ENCODE data around the gene TIMM13. TPM values are rescaled to one million over a fixed set of nuclear protein-coding genes. Genes with fewer than 3 reads are reported as not detected.

TIMM13 gene
- total RNA-seq, 1 donor from 2014 or later = 117 TPM

DNA sequence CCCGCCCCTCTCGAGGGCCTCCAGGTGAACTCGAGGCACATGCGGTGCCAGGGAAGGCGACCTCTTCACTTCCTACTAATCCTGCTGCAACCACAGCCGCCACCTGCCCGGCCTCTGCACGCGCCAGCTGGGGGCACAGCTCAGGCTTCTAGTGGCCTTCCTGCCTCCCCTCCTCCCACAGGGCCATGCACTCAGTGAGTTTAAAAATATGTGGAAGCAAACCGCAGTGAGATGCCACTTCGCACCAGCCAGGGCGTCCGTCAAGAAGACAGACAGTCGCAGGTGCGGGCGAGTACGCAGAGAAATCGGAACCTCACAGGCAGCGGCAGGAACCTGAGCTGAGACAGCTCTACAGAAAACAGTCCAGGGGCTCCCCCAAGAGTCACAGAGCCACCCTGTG lies 19.0 kb upstream of the TIMM13 start:
- TF ChIP-seq, protein P1, sequence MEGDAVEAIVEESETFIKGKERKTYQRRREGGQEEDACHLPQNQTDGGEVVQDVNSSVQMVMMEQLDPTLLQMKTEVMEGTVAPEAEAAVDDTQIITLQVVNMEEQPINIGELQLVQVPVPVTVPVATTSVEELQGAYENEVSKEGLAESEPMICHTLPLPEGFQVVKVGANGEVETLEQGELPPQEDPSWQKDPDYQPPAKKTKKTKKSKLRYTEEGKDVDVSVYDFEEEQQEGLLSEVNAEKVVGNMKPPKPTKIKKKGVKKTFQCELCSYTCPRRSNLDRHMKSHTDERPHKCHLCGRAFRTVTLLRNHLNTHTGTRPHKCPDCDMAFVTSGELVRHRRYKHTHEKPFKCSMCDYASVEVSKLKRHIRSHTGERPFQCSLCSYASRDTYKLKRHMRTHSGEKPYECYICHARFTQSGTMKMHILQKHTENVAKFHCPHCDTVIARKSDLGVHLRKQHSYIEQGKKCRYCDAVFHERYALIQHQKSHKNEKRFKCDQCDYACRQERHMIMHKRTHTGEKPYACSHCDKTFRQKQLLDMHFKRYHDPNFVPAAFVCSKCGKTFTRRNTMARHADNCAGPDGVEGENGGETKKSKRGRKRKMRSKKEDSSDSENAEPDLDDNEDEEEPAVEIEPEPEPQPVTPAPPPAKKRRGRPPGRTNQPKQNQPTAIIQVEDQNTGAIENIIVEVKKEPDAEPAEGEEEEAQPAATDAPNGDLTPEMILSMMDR (IDR thresholded peaks at IDR 0.05; ENCODE audit: unreplicated experiment) = no peak
- no peak overlapping the region for H3K27ac Mint-ChIP-seq (ENCODE audit: unreplicated experiment)
- H3K27me3 Mint-ChIP-seq (ENCODE audit: unreplicated experiment) = peaks cover 3% of the 10 kb centered on the region
- H3K4me1 Mint-ChIP-seq (ENCODE audit: unreplicated experiment) = no peaks in the 10 kb centered on the region
- H3K9me3 Mint-ChIP-seq (ENCODE audit: unreplicated experiment) = no peaks in the 10 kb centered on the region
- no peak overlapping the region for H3K4me3 Mint-ChIP-seq (ENCODE audit: unreplicated experiment)
- H3K36me3 Mint-ChIP-seq (ENCODE audit: low read depth, unreplicated experiment) = peaks cover 4% of the 10 kb centered on the region
- no peak for DNase-seq (ENCODE audit: low spot score)

DNA sequence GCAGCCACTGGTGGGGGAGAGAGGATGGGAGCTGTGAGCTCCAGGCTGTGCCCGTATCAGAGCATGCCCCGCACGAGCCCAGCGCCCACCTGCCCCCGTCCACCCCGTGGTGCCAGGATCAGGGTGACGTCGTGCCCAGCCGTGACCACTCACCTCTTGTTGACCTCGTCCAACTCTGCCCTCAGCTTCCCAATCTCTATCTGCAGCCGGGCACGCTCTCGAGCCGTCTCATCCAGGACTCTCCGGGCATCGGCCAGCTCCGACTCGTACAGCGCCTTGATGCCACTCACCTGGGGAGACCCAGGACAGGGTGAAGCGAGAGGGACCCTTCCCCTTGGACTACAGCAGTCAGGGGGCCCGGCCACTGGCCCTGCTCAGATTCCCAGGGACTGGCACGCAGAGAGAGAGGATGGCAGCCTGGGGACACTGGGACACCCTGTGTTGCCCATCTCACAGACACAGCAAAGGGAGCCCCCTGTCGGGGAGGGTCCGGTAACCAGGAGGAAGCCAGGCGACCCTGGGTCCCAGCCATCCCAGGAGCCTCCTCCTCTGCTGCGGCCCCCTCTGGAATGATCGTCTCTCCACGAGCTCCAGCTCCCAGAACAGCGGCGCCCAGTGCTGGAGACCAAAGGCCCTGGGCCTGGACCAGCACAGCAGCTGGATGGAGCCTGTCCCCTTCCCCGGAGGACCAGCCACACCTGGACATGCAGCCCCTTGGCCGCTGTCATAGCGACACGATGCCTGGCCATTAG lies 17.0 kb upstream of the TIMM13 start:
- H3K4me1 Mint-ChIP-seq (ENCODE audit: unreplicated experiment) = no peaks in the 10 kb centered on the region
- no peak overlapping the region for H3K27ac Mint-ChIP-seq (ENCODE audit: unreplicated experiment)
- peaks cover 3% of the 10 kb centered on the region for H3K27me3 Mint-ChIP-seq (ENCODE audit: unreplicated experiment)
- no peaks in the 10 kb centered on the region for H3K9me3 Mint-ChIP-seq (ENCODE audit: unreplicated experiment)
- no peak overlapping the region for H3K4me3 Mint-ChIP-seq (ENCODE audit: unreplicated experiment)
- peaks cover 9% of the 10 kb centered on the region for H3K36me3 Mint-ChIP-seq (ENCODE audit: low read depth, unreplicated experiment)
- no peak for DNase-seq (ENCODE audit: low spot score)
- TF ChIP-seq, protein P1 (IDR thresholded peaks at IDR 0.05; ENCODE audit: unreplicated experiment) = no peak

DNA sequence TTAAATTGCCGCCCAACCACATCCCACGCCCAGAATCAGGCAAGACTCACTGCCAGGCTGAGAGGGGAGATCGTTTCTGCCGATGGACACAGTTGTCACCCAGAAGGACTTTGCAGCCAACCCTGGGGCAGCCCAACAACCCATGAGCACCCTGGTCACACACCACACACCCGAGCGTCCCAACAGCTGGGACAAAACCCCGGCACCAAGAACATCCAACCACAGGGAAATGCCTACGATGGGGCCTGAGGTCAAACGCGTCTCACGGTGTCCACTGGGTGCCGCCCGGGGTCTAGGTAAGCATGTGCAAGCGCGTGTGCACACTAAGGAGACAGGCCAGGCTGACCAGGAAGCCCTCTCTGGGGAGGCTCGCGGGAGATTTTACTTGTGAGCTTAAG lies 16.4 kb upstream of the TIMM13 start:
- DNase-seq (ENCODE audit: low spot score) = no peak
- Mint-ChIP-seq H3K9me3 (ENCODE audit: unreplicated experiment) (no peaks in the 10 kb centered on the region), H3K27me3 (ENCODE audit: unreplicated experiment) (peaks cover 3% of the 10 kb centered on the region), H3K36me3 (ENCODE audit: low read depth, unreplicated experiment) (peaks cover 9% of the 10 kb centered on the region), H3K4me3 (ENCODE audit: unreplicated experiment) (peak overlapping the region; percentile 77), H3K4me1 (ENCODE audit: unreplicated experiment) (no peaks in the 10 kb centered on the region), H3K27ac (ENCODE audit: unreplicated experiment) (peak overlapping the region; percentile 71)
- TF ChIP-seq, protein P1 (IDR thresholded peaks at IDR 0.05; ENCODE audit: unreplicated experiment) = no peak

DNA sequence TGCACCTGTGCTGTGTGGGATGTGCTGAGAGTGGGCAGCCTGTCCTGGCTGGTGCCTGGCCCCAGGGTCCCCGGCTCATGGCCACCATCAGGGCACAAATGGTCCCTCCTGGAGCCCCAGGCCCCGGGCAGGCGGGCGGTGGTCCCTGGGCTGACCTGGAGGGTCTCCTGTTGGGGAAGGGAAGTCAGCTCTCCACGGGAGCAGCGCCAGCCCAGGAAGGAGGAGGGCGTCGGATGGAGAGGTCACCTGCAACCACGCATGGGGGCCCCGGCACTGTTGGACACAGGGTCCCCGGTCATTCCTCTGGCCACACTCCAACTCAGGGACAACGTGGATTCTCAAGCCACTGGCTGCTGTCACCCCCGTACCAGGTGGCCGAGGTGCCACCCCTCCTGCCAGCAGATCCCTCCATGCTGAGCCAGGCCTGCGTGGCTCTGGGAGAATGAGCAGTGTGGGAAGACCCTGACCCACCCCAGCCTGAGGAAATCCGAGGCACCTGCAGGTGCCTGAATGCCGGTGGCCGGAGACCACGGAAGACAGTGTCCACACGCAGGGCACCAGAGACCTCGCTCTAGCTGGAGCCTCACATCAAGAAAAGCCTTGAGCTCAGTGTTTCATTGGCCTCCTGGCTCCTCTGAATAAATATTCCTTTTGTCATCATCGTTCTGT lies 15.9 kb upstream of the TIMM13 start:
- Mint-ChIP-seq H3K9me3 (ENCODE audit: unreplicated experiment) (no peaks in the 10 kb centered on the region), H3K27ac (ENCODE audit: unreplicated experiment) (peak overlapping the region; percentile 71), H3K27me3 (ENCODE audit: unreplicated experiment) (peaks cover 3% of the 10 kb centered on the region), H3K4me1 (ENCODE audit: unreplicated experiment) (no peaks in the 10 kb centered on the region), H3K4me3 (ENCODE audit: unreplicated experiment) (peak overlapping the region; percentile 77), H3K36me3 (ENCODE audit: low read depth, unreplicated experiment) (peaks cover 9% of the 10 kb centered on the region)
- no peak for DNase-seq (ENCODE audit: low spot score)
- TF ChIP-seq, protein P1 (IDR thresholded peaks at IDR 0.05; ENCODE audit: unreplicated experiment) = no peak

Measured in endothelial cell (in vitro differentiated cells).